ENCODE data around the gene BUD31. TPM values are rescaled to one million over a fixed set of nuclear protein-coding genes. Genes with fewer than 3 reads are reported as not detected.

BUD31 gene
- total RNA-seq, 2 experiments from 2014 or later, result 147 to 153 TPM

DNA sequence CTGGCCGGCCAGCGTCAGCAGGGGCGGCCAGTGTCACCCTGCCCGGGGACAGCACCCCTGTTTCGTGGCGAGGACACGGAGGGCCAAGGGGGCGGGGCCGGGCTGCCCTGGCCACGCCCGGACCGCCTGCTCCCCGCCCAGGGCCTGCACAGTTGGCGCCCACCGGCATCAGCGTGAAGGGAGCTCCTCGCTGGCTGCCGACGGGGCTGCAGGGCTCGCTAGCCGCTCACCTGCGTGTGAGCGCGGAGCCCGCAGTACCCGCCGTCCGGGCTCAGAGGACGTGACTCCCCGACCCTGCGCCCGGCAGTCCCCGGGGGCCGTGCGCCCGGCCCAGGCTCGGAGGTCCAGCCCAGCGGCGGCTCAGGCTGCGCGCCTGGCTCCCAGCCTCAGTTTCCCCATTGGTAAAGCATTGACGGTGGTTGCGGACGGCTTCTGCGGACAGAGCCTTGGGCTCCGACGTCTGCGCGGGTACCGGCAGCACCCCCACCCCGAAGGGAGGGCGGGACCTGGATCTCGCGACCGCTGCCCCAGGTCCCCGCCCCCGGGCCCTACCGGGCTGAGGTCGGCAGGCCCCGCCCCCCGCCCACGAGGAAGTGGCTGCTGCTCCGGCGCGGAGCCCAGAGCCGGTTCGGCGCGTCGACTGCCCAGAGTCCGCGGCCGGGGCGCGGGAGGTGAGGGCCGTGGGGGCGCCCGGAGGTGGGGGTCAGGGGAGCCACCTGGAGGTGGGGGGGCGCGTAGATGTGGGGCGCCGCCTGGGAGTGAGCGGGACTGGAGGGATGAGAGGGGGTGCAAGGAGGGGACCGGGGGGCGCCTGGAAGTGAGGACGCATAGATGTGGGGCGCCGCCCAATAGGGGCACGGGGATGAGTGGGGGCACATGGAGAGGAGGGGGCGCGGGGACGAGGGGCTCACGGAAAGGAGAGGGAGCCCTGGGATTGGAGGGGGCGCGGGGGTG lies 34.4 kb upstream of the BUD31 start, which contains the start of gene ARPC1B:
Gene ARPC1B, plus strand, starts transcription at position 620 of the 954 bp plus-strand sequence. CDS start 10,985 bp downstream, outside the sequence.
- CTCF ChIA-PET, result interaction anchor here (0.6 to 2.2 kb wide), 4 partner anchors 9 to 647 kb away, joined by 3 to 7 read pairs (median 4); partner anchors contain the start of genes BUD31 and PDAP1
- ATAC-seq (ENCODE audit: poor library complexity) (peak; percentile 51), DNase-seq (peak; percentile 63 to 95 (median 82))
- TF ChIP-seq, protein P1, sequence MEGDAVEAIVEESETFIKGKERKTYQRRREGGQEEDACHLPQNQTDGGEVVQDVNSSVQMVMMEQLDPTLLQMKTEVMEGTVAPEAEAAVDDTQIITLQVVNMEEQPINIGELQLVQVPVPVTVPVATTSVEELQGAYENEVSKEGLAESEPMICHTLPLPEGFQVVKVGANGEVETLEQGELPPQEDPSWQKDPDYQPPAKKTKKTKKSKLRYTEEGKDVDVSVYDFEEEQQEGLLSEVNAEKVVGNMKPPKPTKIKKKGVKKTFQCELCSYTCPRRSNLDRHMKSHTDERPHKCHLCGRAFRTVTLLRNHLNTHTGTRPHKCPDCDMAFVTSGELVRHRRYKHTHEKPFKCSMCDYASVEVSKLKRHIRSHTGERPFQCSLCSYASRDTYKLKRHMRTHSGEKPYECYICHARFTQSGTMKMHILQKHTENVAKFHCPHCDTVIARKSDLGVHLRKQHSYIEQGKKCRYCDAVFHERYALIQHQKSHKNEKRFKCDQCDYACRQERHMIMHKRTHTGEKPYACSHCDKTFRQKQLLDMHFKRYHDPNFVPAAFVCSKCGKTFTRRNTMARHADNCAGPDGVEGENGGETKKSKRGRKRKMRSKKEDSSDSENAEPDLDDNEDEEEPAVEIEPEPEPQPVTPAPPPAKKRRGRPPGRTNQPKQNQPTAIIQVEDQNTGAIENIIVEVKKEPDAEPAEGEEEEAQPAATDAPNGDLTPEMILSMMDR (IDR thresholded peaks at IDR 0.05), result no peak
- POLR2A ChIA-PET, result interaction anchor here (0.6 to 4.8 kb wide), 7 partner anchors 9 to 727 kb away, joined by 3 to 37 read pairs (median 4); partner anchors contain the start of genes AP4M1, BUD31, MCM7 and PDAP1
- Mint-ChIP-seq H3K4me3 (peak within 1 kb of the TSS; percentile 93), H3K27me3 (no peaks in the 10 kb centered on the region), H3K4me1 (ENCODE audit: low read depth) (peaks cover 27% of the 10 kb centered on the region), H3K9me3 (no peaks in the 10 kb centered on the region), H3K27ac (peak within 1 kb of the TSS; percentile 95), H3K36me3 (ENCODE audit: low read depth) (peaks cover 29% of the 10 kb centered on the region)
- H3K27me3 ChIP-seq (ENCODE audit: control insufficient read depth in 1 of 2, insufficient read depth in 2 of 2, low read length in 2 of 2), result no peaks in the 10 kb centered on the region
- peaks cover 26% of the 10 kb centered on the region for H3K36me3 ChIP-seq (ENCODE audit: insufficient read depth, low read length)
- peak within 1 kb of the TSS; percentile 89 to 94 for H3K27ac ChIP-seq (ENCODE audit: low read depth in 1 of 2, low read length in 2 of 2)
- H3K9me3 ChIP-seq (ENCODE audit: control insufficient read depth in 1 of 2, insufficient read depth in 1 of 2, low read length in 2 of 2), result no peaks in the 10 kb centered on the region
- intact Hi-C loops (cut with DNase I, micrococcal nuclease), result loop anchor here in 1 of 2 experiments (1.0 to 2.0 kb wide), 2 partner anchors 18 to 34 kb away; partner anchors contain the start of genes BUD31 and PDAP1
- peaks cover 47% of the 10 kb centered on the region for H3K4me1 ChIP-seq (ENCODE audit: insufficient read depth, low read length)
- H3K4me3 ChIP-seq (ENCODE audit: low read length), result peak within 1 kb of the TSS; percentile 74

DNA sequence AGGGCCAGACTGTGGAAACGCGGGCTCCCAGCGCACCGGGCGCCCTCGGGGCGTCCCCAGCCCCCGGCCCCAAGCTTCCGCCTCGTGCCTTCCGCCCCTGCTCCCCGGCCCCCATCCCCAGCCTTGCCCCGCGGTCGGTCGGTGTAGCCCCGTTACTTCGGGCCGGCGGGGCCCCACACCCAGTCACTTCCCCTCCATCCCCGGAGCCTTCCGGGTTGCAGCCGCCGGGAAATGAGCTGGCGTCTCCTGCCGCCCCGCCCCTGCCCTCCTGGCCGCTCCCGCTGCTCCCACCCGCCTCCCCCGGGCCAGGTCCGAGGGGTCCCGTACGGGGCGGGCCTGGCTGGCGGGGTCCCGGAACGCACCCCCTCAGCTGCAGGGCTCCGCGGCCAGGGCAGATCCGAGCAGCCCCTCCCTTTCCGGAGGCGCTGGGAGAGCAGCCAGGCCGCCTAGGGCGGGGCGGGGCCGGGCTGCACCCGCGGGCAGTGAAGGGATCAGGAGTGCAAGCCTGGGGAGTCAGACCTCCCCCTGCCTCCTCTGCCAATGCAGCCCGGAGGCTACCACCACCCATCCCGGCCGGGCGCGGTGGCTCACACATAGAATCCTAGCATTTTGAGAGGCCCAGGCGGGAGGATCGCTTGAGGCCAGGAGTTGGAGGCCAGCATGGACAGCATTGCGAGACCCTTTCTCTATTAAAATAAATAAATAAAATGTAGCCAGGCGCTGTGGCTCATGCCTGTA lies 33.5 kb upstream of the BUD31 start:
- POLR2A ChIA-PET, result interaction anchor here (0.6 to 4.8 kb wide), 11 partner anchors 10 to 1273 kb away, joined by 3 to 37 read pairs (median 3); partner anchors contain the start of genes AP4M1, BUD31, FAM200A and MCM7
- intact Hi-C loops (cut with DNase I, micrococcal nuclease), result loop anchor here in 1 of 2 experiments (2.0 kb wide), 1 partner anchor 18 kb away; no protein-coding TSS in a partner anchor
- TF ChIP-seq, protein P1 (IDR thresholded peaks at IDR 0.05), result no peak

More for the DNA sequence above, 33.5 kb upstream of the BUD31 start:
- peak overlapping the region; percentile 89 to 94 for H3K27ac ChIP-seq (ENCODE audit: low read depth in 1 of 2, low read length in 2 of 2)
- H3K27me3 Mint-ChIP-seq, result no peaks in the 10 kb centered on the region
- peaks cover 23% of the 10 kb centered on the region for H3K36me3 ChIP-seq (ENCODE audit: insufficient read depth, low read length)
- H3K4me3 ChIP-seq (ENCODE audit: low read length), result peak overlapping the region; percentile 74
- CTCF ChIA-PET, result interaction anchor here (0.7 to 2.2 kb wide), 3 partner anchors 9 to 32 kb away, joined by 3 to 7 read pairs (median 5); partner anchors contain the start of genes BUD31 and PDAP1
- H3K4me1 Mint-ChIP-seq (ENCODE audit: low read depth), result peaks cover 36% of the 10 kb centered on the region
- H3K27ac Mint-ChIP-seq, result peak overlapping the region; percentile 95
- H3K9me3 ChIP-seq (ENCODE audit: control insufficient read depth in 1 of 2, insufficient read depth in 1 of 2, low read length in 2 of 2), result no peaks in the 10 kb centered on the region
- DNase-seq, result peak in 13 of 14 experiments; percentile 47 to 83 (median 59)
- no peaks in the 10 kb centered on the region for H3K27me3 ChIP-seq (ENCODE audit: control insufficient read depth in 1 of 2, insufficient read depth in 2 of 2, low read length in 2 of 2)
- no peaks in the 10 kb centered on the region for H3K9me3 Mint-ChIP-seq
- H3K36me3 Mint-ChIP-seq (ENCODE audit: low read depth), result peaks cover 34% of the 10 kb centered on the region
- H3K4me3 Mint-ChIP-seq, result peak overlapping the region; percentile 93
- peaks cover 56% of the 10 kb centered on the region for H3K4me1 ChIP-seq (ENCODE audit: insufficient read depth, low read length)
- peak; percentile 20 for ATAC-seq (ENCODE audit: poor library complexity)

All from CD4-positive, alpha-beta T cell (primary cell).